ENCODE measurements around the gene MESD. TPM values are rescaled to one million over a fixed set of nuclear protein-coding genes. Genes with fewer than 3 reads are reported as not detected.
A peak's percentile ranks its signal among the peaks of the same experiment; 100 is the strongest.

MESD gene
- total RNA-seq, 2 experiments from 2014 or later: 28.0 to 28.4 TPM

DNA sequence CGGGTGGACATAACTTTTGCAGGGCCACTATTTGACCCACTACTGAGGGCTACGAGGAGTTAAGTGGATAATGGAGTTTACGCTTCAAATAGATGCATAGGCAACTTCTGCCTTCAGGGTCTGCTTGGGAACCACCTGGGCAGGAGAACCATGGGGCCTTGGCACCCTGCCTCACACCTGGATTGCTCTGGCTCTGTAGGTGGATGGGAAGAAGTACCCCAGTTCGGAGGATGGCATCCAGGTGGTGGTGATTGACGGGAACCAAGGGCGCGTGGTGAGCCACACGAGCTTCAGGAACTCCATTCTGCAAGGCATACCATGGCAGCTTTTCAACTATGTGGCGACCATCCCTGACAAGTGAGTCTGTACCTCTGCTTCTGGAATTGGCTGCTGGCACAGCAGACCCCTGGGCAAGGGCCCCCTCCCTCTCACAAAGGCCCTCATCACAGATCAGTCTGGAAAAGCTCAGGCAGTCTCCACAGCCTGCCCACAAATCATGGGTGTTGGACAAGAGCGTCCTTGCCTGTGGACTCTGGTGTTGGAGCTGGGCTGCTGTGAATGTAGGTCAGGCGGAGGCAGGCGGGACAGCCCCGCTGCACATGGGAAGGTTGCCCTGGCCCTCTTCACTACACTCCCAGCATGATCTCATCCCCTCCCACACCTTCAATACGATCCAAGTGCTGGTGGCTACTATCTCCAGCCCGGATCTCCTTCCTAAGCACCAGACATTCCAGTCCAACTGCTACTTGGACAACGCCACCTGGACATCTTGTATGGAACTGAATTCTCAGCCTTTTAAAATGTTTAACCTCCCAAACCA lies 46.7 kb downstream of the MESD start:
- no peak for ATAC-seq (ENCODE audit: low read depth)
- no peak overlapping the region for H3K4me3 Mint-ChIP-seq

DNA sequence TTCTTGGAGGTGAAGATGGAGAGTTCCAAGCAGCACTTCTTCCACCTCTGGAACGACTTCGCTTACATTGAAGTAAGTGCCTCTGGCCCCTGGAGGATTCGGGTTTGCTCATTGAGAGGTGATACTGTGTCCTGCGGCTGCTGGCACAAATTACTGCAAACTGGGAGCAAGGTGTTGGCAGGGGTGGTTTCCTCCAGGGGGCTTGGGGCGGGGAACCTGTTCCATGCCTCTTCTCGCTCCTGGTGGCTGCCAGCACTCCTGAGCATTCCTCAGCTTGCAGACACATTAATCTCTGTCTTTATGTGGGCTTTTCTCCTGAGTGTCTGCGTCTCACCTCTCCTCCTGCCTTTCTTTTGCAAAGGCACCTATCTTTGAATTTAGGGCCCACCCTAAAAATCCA lies 47.4 kb downstream of the MESD start:
- POLR2A ChIA-PET: no interaction called here
- H3K4me3 Mint-ChIP-seq: no peak overlapping the region
- H3K36me3 Mint-ChIP-seq: peaks cover 7% of the 10 kb centered on the region
- DNase-seq (no peak), ATAC-seq (ENCODE audit: low read depth) (no peak)
- no peaks in the 10 kb centered on the region for H3K4me1 Mint-ChIP-seq
- no peaks in the 10 kb centered on the region for H3K9me3 Mint-ChIP-seq
- H3K27me3 Mint-ChIP-seq: no peaks in the 10 kb centered on the region
- H3K27ac Mint-ChIP-seq: no peak overlapping the region

More for the DNA sequence above, 46.7 kb downstream of the MESD start:
- Mint-ChIP-seq H3K27me3 (no peaks in the 10 kb centered on the region), H3K27ac (no peak overlapping the region), H3K9me3 (no peaks in the 10 kb centered on the region), H3K4me1 (no peaks in the 10 kb centered on the region), H3K36me3 (peaks cover 7% of the 10 kb centered on the region)
- POLR2A ChIA-PET: no interaction called here
- no peak for DNase-seq

DNA sequence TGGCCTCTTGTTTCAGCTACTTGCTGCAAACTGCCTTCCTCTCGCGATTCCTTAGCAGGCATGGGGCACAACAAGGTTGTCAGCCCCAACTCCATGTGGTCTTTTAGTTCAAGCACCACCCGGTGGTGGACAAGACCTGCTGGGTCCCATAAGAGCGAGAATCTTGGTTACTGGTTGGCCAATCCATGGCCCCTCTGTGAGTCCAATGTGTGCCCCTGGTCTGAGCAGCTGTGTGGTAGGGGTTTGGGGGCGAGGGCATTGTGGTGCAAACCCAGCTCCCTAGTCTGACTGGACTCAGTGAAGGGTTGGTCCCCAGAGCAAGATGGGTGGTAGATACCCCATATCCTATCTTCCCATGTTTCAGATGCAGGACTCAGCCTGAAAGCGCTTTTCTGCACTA lies 48.8 kb downstream of the MESD start:
- H3K27me3 Mint-ChIP-seq: no peaks in the 10 kb centered on the region
- H3K4me3 Mint-ChIP-seq: no peak overlapping the region
- ATAC-seq (ENCODE audit: low read depth): no peak

DNA sequence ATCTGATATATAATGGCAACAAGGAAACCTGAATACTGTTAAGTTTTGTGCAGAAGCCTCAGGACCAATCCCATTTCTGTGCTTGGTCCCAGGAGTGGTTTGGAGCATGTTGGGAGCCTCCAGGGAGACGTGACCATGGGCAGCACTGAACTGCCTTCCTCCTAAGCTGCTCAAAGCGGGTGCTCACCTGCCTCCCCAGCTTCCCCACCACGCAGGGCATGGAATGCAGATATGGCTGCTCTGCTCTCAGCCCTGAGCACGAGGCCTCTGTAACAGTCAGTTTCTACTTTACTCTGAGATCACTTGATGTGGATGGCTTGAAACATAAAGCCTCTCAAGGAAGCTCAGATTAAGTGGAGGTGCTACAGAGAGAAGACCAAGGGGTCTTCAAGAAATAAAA lies 49.3 kb downstream of the MESD start:
- POLR2A ChIA-PET: no interaction called here
- Mint-ChIP-seq H3K4me1 (no peaks in the 10 kb centered on the region), H3K36me3 (peaks cover 6% of the 10 kb centered on the region), H3K27ac (no peak overlapping the region), H3K4me3 (no peak overlapping the region), H3K9me3 (no peaks in the 10 kb centered on the region), H3K27me3 (no peaks in the 10 kb centered on the region)
- ATAC-seq (ENCODE audit: low read depth): no peak
- no peak for DNase-seq

More for the DNA sequence above, 48.8 kb downstream of the MESD start:
- Mint-ChIP-seq H3K9me3 (no peaks in the 10 kb centered on the region), H3K27ac (no peak overlapping the region), H3K4me1 (no peaks in the 10 kb centered on the region), H3K36me3 (peaks cover 6% of the 10 kb centered on the region)
- DNase-seq: no peak
- POLR2A ChIA-PET: no interaction called here

DNA sequence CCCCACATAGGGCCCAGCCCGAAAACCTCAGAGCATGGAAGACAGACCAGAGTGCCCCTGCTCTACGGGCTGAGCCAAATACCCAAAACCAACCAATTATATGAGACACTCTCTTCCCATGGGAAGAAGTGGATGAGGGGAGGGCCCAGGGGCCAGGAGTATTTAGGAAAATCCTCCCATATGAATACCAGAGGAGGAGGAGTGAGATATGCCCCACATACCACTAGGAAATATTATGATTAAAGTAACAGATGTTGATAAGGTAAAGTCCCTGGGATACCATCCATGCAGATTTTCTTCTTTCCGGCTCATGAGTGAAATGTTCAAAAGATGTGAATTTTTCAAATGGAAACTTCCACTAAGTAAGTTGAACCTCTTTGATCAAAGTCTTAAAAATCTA lies 50.4 kb downstream of the MESD start:
- no peak for ATAC-seq (ENCODE audit: low read depth)
- H3K4me3 Mint-ChIP-seq: no peak overlapping the region
- no peak overlapping the region for H3K27ac Mint-ChIP-seq
- peaks cover 8% of the 10 kb centered on the region for H3K4me1 Mint-ChIP-seq
- no peak for DNase-seq
- peaks cover 11% of the 10 kb centered on the region for H3K36me3 Mint-ChIP-seq
- H3K9me3 Mint-ChIP-seq: no peaks in the 10 kb centered on the region
- POLR2A ChIA-PET: no interaction called here
- no peaks in the 10 kb centered on the region for H3K27me3 Mint-ChIP-seq

DNA sequence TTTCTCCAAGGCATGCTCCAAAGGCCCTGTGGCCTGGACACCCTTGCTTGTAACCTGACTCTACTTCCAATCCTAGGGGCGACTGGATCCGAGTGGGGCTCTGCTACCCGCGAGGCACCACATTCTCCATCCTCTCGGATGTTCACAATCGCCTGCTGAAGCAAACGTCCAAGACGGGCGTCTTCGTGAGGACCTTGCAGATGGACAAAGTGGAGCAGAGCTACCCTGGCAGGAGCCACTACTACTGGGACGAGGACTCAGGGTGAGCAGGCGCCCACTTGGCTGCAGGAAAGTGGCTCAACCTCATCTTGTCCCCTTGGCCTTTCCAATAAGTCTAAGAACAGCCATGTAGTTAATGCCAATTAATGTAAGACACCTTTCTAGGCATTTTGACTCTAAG lies 51.9 kb downstream of the MESD start:
- no peak overlapping the region for H3K4me3 Mint-ChIP-seq
- POLR2A ChIA-PET: no interaction called here
- no peaks in the 10 kb centered on the region for H3K9me3 Mint-ChIP-seq
- H3K4me1 Mint-ChIP-seq: peaks cover 8% of the 10 kb centered on the region
- DNase-seq: no peak
- no peaks in the 10 kb centered on the region for H3K27me3 Mint-ChIP-seq
- peaks cover 11% of the 10 kb centered on the region for H3K36me3 Mint-ChIP-seq
- ATAC-seq (ENCODE audit: low read depth): no peak
- no peak overlapping the region for H3K27ac Mint-ChIP-seq

DNA sequence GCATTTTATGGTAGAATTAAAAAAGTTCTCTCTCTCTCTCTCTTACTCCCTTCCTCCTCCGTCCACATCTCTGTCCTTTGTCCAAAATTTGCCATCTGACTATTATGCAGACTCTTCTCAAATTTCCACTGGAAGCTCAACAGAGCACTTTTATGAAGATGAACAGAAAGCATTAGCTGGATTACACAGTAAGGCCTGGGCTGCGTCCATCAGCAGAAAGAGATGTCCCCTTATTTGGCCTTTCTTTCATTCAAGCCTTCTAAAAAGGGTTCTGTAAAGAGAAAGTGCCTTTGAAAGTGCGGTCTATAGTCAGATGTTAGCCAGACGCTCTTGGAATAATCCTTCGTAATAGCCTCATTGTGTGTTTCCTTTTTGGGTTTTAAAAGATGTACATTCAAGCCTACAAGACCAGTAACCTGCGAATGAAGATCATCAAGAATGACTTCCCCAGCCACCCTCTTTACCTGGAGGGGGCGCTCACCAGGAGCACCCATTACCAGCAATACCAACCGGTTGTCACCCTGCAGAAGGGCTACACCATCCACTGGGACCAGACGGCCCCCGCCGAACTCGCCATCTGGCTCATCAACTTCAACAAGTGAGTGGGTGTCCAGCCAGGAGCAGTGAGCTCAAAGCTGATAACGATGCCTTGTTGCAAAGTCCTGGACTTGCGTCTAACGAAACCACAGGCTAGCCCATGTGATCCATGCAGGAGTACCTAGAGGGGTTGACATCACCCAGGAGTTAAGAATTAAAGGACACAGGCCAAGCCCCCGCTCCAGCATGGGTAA lies 53.1 kb downstream of the MESD start:
- H3K9me3 Mint-ChIP-seq: no peaks in the 10 kb centered on the region
- no peak overlapping the region for H3K4me3 Mint-ChIP-seq
- no peak overlapping the region for H3K27ac Mint-ChIP-seq
- ATAC-seq (ENCODE audit: low read depth) (no peak), DNase-seq (no peak)
- POLR2A ChIA-PET: no interaction called here
- peaks cover 9% of the 10 kb centered on the region for H3K36me3 Mint-ChIP-seq
- H3K27me3 Mint-ChIP-seq: no peaks in the 10 kb centered on the region
- peaks cover 8% of the 10 kb centered on the region for H3K4me1 Mint-ChIP-seq

DNA sequence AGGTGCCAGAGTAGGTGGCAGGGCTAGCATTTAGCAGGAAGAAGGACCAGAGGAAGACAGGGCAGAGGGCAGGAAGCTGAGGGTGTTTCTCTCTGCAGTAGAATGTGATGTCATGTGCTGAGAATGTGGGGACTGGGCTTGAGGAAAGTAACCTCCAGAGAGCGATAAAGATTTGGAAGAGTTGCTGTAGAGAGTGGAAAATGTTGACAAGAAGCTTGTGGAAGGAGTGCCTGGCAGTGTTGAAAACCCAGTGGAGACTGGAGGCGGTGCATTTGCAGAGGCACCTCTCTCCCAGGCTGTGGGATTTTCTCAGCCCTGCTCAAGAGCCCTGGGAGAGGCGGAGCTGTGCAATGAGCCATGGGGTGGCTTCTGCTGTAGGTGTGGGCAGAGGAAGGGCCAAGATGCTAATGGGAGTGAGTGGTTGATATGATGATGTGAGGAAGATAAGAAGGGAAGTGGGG lies 54.8 kb downstream of the MESD start:
- no peak overlapping the region for H3K4me3 Mint-ChIP-seq
- POLR2A ChIA-PET: no interaction called here
- DNase-seq (no peak), ATAC-seq (ENCODE audit: low read depth) (no peak)
- no peaks in the 10 kb centered on the region for H3K27me3 Mint-ChIP-seq
- no peaks in the 10 kb centered on the region for H3K9me3 Mint-ChIP-seq
- peaks cover 8% of the 10 kb centered on the region for H3K4me1 Mint-ChIP-seq
- H3K27ac Mint-ChIP-seq: peak overlapping the region; percentile 50
- H3K36me3 Mint-ChIP-seq: peaks cover 7% of the 10 kb centered on the region

DNA sequence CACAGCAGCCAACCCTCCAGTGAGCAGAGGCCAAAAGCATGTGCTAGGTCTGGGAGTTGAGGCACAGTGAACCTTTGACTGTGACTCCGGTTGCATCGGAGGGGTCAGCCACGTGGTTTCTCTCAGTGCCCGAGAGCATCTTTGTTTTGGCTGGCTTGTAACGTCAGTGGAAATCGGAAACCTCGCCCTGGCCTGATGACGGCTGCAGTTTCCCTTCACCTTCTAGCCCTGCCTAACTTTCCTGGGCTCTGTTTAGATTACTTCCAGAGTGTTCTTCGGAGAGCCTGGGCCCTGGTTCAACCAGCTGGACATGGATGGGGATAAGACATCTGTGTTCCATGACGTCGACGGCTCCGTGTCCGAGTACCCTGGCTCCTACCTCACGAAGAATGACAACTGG lies 56.6 kb downstream of the MESD start:
- H3K9me3 Mint-ChIP-seq: no peaks in the 10 kb centered on the region
- ATAC-seq (ENCODE audit: low read depth): no peak
- peaks cover 9% of the 10 kb centered on the region for H3K4me1 Mint-ChIP-seq
- DNase-seq: no peak
- H3K4me3 Mint-ChIP-seq: no peak overlapping the region
- POLR2A ChIA-PET: no interaction called here
- peaks cover 7% of the 10 kb centered on the region for H3K36me3 Mint-ChIP-seq
- no peak overlapping the region for H3K27ac Mint-ChIP-seq
- no peaks in the 10 kb centered on the region for H3K27me3 Mint-ChIP-seq

DNA sequence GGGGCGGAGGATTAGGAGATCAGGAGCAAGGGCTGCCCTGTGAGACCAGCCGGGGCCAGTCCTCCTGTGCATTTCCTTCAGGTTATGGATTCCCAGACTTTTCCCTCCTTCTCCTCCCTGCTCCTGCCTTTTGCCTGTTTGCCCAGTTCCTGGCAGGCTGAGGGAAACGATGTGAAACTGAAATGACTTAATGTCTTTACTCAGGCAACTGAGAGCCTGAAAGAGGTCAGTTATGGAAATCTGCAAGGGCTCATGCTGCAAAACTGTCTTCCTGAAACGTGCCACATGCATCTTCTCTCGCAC lies 57.2 kb downstream of the MESD start:
- POLR2A ChIA-PET: no interaction called here
- Mint-ChIP-seq H3K4me1 (peaks cover 9% of the 10 kb centered on the region), H3K36me3 (peaks cover 7% of the 10 kb centered on the region), H3K27me3 (no peaks in the 10 kb centered on the region), H3K4me3 (no peak overlapping the region), H3K27ac (no peak overlapping the region), H3K9me3 (no peaks in the 10 kb centered on the region)
- ATAC-seq (ENCODE audit: low read depth) (no peak), DNase-seq (no peak)

DNA sequence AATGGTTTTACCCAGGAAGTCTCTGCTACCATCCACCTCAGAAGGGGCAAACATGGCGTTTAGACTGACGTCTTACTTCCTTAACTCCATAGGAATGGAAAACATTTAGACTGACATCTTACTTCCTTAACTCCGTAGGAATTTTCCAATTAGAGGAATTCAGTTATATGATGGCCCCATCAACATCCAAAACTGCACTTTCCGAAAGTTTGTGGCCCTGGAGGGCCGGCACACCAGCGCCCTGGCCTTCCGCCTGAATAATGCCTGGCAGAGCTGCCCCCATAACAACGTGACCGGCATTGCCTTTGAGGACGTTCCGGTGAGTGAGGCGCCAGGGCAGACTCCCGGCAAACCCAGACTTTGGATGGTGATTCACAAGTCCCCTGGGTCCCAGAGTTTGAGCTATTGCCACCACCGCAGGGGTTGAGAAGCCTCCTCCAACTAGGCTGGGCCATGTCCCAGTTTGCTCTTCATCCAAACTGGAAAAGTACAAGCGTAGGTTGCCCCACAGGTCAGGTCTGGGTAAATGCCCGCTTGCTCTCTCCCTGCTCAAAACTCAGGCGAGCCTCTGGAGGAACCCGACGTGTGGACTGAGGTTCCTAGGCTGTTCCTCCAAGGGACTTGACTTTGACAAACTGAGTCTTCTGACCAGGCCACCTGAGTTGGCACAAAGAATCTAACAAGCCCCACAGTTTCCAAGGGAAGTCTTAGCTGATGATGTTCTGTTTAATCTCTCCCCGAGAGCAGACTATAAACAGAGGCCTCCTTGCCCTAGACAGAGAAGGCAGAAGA lies 57.7 kb downstream of the MESD start:
- Mint-ChIP-seq H3K9me3 (no peaks in the 10 kb centered on the region), H3K4me1 (peaks cover 9% of the 10 kb centered on the region), H3K27me3 (no peaks in the 10 kb centered on the region), H3K36me3 (peaks cover 7% of the 10 kb centered on the region), H3K27ac (no peak overlapping the region), H3K4me3 (no peak overlapping the region)
- ATAC-seq (ENCODE audit: low read depth) (no peak), DNase-seq (no peak)
- POLR2A ChIA-PET: no interaction called here

DNA sequence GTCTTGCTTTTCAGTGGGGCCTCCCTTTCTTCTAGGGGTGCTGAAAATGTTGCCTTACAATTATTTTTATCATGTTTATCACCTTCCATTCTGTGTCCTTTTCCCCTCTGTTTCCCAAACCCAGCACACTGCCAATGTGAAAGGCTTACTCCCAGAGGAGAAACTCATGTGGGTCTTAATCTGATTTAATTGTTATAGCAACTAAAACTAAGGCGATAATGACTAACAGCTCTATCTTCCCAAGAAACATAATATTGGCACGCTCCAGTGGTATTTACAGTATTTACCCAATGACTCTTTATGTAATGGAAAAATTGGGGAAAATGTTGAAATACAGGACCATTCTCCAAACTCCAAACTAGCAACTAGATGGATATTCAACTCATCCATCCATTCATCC lies 58.4 kb downstream of the MESD start:
- no peak overlapping the region for H3K27ac Mint-ChIP-seq
- H3K9me3 Mint-ChIP-seq: no peaks in the 10 kb centered on the region
- ATAC-seq (ENCODE audit: low read depth) (no peak), DNase-seq (no peak)
- no peak overlapping the region for H3K4me3 Mint-ChIP-seq
- peaks cover 6% of the 10 kb centered on the region for H3K36me3 Mint-ChIP-seq
- POLR2A ChIA-PET: no interaction called here
- H3K27me3 Mint-ChIP-seq: no peaks in the 10 kb centered on the region
- H3K4me1 Mint-ChIP-seq: peaks cover 9% of the 10 kb centered on the region

DNA sequence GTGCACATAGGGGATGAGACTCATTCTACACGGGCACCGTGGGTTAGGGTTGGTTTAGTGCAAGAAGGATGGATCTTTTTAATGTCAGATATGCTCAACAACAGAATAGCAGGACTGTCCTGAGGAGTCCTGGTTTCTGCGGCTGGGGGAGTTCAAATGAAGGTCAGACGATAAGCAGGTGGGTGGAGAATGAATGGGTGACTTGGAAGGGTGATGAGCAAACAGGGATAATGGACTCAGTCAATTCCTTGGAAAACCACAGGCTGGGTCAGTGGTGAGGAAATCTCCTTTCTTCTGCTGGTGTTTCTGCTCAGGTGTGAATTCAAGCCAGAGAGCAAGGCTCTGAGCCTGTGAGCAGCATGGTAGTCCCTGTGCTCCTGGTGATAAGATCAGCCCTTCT lies 59.9 kb downstream of the MESD start:
- H3K27me3 Mint-ChIP-seq: no peaks in the 10 kb centered on the region
- POLR2A ChIA-PET: no interaction called here
- no peak overlapping the region for H3K4me3 Mint-ChIP-seq
- peaks cover 5% of the 10 kb centered on the region for H3K4me1 Mint-ChIP-seq
- no peak overlapping the region for H3K27ac Mint-ChIP-seq
- H3K9me3 Mint-ChIP-seq: no peaks in the 10 kb centered on the region
- DNase-seq (no peak), ATAC-seq (ENCODE audit: low read depth) (no peak)
- peaks cover 2% of the 10 kb centered on the region for H3K36me3 Mint-ChIP-seq

DNA sequence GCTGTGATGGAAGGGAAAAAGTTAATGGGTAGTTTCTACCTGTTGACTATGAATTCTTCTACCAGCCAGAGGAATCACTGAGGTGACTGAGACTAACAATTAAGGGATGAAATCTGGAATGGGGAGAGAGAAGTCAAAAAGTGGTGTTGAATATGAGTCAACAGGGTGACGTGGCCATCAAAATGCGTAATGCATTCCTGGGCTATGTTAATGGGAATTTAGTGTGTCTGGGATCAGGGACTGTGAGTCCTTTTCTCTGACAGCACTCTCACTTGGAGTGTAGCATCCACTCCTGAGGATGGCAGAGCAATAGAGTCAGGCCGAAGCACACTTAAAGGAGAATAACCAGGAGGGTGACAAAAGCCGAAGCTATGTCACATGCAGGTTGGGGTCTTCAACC lies 60.4 kb downstream of the MESD start:
- no peak overlapping the region for H3K27ac Mint-ChIP-seq
- POLR2A ChIA-PET: no interaction called here
- no peak overlapping the region for H3K4me3 Mint-ChIP-seq
- H3K4me1 Mint-ChIP-seq: peaks cover 1% of the 10 kb centered on the region
- H3K9me3 Mint-ChIP-seq: no peaks in the 10 kb centered on the region
- no peak for DNase-seq
- no peaks in the 10 kb centered on the region for H3K36me3 Mint-ChIP-seq
- no peaks in the 10 kb centered on the region for H3K27me3 Mint-ChIP-seq
- no peak for ATAC-seq (ENCODE audit: low read depth)

Data from activated naive CD8-positive, alpha-beta T cell treated with anti-CD3 and anti-CD28 coated beads, Interleukin-2, amount 10 ng/mL, durations not matched to agents 7 days and 5 days (primary cell).